Activated gamma-delta T cell treated with anti-CD3 and anti-CD28 coated beads, Interleukin-2, amount 50 U/mL, for 16 hours (primary cell): ENCODE measurements around the gene PPM1K.

Source experiments
- DNase-seq: peaks from one replicate; pipeline ENCODE4 v3.0.0-alpha.2; 2020; ENCODE audit warnings: low read depth

The PPM1K gene

DNA sequence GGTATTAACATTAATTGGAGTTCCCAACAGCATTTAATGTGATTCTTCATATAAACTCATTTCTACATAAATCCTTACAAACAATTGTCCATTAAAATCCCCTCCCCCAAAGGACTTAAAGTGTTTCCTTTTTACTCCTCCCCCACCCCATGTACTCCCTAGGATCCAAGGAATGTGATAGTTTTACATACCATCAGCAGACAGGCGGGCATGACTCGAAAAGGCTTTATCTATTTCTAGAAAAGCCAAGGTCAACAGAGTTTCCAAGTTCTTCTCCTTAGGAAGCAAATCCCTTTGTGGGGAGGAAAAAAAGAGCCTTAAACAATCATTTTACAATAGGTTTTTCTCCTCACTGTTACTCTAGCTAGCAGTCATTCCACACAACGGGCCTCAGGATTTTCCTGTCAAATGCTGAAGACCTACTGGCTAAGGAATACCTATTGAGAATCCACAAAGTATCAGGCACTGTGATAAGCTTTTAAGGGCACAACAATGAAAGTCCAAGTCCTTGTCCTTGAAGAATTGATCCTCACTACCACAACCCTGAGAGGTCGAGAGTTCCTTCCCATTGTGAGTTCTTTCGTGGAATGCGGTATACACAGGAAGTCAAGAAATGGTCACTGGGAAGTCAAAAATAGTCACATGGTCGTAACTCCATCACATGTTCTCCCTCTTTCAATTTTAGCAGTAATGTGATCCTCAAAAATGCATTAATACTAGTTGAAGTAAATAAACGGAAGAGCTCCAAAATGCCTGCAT lies 7.2 kb downstream of the PPM1K start:
- no peak for DNase-seq

DNA sequence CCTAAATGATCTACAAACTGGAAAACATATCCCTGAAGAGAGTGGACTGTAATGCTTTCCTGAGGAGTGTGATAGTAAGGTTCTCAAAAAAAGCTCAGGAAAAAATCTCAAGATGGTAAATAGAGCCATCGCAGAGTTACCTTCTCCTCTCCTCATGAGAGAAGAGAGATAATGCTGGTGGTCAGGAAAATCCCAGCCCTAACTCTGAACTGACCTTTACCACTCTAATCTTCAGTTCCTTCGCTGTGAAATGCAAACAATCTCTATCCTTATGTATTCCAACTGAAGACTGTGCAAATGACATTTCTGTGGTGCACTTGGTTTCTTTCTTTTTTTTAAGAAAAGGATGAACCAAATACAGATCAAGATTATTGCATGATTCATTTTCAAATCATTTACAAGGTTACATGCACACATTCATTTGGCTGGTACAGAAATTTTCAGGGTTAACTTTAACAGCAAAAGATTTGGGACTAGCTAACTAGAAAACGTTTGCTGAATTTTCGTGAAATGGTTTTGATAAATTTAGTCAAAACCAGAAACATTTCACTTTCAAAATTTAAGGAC lies 8.3 kb downstream of the PPM1K start:
- DNase-seq, result no peak

DNA sequence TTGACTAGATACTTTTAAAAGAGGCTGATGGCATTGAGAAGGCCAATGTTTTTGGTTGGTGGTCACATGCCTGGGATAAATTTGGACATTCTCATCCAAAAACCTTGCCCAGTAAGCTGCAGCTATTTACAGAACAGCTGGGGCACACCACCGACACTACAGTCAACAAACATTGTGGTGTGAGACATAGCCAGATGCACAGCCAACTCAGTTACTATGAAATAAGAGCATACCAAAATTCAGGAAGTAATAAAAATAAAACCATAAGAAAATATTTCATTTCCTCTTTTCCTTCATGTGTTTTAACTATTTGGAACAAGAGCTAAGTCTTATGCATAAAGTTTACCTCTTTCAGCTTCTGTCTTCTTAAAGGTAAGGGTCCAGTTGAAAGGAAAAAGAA lies 8.8 kb downstream of the PPM1K start:
- DNase-seq, result no peak

DNA sequence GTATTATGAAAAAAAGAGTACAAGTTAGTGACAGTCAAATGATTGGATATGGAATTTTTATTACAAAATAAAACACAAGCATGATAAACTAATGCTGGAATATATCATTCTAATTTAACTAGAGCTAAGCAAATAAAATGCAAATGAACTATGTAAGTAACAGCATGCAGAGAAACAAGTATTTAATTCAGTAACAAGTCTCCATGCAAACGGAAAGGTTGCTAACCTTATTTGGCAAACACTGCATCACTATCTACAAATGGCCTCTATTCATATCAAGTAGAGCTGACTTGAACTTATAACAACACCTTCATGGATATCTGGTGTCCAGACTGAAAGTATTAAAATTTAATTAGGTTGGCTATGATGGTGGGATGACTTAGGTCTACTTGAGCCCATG lies 15.4 kb downstream of the PPM1K start:
- DNase-seq, result no peak

DNA sequence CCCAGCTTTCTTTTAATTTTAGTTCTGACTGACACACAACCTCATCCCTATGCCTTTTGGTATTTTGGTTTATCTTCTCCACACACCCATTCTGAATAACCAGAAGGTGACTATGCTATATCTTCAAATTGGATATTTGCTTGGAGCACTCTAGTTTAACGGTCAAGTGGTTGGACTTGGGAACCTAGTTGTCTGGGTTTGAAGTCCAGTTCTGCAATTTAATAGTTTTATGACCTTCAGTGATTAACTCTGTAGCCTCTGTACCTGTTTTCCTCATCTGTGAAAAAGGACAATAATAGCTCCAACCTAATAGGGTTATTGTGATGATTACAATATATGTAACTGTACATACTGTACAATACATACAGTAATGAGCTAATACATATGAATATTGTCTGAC lies 20.0 kb downstream of the PPM1K start:
- no peak for DNase-seq

DNA sequence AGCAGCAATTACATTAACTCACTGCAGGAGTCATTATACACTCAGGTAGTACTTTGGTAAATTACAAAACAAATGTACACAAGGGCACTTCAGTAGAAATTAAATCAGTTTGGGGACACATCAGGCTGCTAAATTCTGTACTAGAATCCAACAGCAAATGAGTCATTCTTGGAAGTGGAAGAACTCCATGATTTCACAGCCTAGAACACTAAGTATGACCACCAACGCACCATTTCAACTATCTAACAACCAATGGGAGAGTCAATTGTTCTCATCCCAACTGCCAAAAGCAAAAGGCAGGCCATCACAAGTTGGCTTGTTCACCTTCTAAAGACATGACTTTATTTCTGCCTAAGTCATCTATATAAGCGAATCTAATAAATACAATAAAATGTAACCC lies 26.6 kb downstream of the PPM1K start:
- no peak for DNase-seq

DNA sequence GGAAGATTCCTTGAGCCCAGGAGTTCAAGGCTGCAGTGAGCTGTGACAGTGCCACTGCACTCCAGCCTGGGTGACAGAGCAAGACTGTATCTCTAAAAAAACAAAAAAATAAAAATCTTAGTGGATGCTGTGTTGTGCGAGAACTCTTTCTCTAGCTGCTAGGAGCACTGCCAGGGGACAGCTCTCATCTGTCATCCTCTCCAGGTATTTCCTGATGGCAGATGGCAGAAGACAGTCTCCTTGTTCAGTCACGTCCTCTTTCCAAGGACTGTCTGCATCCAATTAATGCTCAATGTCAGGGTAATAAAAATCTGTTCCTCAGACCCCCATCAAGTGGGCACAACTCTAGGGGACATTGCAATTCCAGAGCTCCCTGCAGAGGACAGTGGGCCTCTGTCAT lies 29.2 kb downstream of the PPM1K start:
- DNase-seq, result no peak

DNA sequence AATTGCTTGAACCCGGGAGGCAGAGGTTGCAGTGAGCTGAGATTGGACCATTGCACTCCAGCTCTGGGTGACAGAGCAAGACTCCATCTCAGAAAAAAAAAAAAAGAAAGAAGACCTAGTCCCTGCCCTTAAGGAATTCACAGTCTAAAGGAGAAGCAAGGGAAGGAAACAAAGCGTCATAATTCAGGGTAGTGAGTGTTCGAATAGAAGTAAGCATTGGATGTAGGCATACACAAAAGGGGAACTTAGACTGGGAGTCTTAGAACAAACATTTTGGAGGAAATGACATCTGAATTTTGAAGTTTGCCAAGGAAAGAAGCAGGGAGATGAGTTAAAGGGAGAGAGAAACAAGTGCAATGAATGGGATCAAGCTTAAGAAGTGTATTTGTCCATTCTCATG lies 32.4 kb downstream of the PPM1K start:
- no peak for DNase-seq

DNA sequence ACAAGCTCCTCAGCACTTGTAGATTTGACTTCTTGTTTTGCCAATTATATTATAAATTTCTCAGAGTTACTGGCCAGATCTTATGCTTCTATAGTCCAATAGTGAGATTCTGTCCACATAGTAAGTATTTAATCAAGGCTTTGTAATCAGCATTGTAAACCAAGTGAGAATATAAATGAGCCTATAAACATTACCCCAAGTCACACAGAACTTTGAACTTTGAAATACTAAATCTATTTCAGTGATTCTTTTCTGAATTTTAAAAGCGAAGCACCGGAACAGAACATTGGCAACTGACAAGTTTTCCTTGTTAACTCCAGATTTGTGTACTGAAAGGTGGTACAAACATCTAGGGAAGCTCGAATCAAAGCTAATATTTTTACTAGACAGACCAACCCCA lies 37.2 kb downstream of the PPM1K start:
- DNase-seq, result no peak

DNA sequence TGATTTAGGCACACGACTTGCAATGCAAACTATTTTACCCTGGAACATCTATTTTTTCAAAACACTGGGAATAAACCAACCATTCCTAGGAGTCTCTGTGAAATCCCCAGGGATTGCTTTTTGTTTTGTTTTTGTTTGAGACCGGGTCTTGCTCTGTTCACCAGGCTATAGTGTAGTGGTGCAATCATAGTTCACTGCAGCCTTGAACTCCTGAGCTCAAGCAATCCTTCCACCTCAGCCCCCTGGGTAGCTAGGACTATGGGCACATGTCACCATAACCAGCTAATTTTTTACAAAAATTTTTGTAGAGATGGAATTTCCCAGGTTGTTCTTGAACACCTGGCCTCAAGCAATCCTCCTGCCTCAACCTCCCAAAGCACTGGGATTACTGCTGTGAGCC lies 37.8 kb downstream of the PPM1K start:
- no peak for DNase-seq

DNA sequence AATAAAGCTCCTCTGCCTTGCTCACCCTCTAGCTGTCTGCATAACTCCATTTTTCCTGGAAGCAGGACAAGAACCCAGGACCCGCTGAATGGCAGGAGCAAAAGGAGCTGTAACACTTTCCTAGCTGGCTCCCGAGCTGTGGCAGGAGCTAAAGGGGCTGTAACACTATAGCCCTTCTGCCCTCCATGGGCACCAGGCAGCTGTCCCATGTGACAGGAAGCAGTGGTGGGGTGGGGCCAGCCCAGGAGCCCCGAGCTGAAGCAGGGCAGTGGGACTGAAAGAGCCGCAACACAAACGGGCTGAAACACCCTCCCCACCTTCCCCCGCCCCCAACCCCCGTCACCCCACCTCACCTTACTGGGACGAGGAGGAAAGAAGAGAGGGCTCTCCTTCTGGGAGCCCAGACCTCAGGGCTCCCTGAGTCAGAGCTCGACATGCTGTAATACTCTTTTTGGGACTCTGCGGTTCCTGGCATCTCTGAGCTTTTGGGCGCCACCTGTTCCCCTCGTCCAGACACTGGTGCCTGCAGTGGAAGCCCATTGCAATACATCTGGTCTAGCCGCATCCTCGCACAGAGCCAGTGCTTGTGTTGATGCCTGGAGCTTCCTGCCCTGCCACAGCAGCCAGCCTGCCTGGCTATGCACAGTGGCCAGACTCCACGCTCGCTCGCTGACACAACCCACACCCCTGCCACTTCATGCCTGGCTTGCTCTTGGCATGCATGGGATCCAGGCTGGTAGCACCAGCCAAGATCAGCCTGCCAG lies 39.4 kb downstream of the PPM1K start:
- peak; percentile 22 for DNase-seq

DNA sequence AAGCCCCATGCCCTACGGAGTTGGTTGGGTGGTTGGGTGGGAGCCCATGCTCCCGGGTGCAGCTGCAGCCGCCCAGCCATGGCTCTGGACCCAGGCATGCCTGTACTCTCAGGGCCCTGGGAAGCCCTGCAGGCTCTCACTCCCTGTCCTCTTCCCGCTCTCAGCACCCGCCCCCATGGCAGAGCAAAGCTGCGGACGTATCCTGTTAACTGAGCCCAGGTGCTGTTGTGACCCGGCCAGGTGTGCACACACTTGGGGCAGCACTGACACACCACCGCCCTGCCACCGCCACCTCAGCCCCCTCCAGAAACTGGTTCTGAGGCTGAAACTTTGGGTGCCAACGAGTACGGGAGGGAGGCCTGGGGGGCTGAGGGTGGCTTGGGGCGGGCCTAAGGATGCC lies 40.3 kb downstream of the PPM1K start:
- DNase-seq, result no peak

DNA sequence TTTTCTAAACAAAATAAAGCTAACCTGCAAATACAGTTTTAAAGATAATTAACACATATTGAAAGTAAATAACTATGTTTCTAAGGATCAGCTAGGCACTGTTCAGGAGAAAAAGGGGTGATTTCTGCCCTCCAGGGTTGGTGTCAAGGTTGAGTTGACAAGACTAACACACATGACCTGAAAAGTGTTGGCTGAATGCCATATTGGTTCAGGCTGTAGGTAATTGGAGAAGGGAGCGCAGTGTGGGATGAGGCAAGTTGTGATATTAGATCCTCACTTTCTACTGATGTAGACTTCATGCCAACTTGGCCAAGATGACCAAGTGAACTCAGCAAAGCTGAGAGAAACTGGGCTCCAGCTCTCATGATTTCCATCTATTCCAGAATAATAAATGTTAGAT lies 42.2 kb downstream of the PPM1K start:
- DNase-seq, result no peak

DNA sequence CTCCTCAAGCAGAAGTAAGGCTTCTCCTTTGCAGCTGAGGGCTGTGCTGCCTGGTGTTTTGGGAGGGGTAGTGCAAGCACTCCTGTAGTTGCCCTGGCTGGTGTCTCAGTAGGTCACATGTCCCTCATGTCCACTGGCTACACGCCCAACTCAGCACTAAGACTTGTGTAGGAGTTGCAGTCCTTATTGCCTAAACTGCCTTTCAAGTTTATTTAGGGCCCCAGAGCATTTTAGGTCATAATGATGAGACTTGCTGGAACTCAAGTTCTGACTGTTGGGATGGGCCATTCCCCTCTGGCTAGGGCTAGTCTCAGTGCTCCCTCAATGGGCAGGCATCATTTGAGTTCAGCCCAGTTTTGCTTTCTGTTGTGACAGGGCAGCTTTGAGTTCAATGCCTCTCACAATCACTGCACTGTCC lies 44.1 kb downstream of the PPM1K start:
- DNase-seq, result no peak

DNA sequence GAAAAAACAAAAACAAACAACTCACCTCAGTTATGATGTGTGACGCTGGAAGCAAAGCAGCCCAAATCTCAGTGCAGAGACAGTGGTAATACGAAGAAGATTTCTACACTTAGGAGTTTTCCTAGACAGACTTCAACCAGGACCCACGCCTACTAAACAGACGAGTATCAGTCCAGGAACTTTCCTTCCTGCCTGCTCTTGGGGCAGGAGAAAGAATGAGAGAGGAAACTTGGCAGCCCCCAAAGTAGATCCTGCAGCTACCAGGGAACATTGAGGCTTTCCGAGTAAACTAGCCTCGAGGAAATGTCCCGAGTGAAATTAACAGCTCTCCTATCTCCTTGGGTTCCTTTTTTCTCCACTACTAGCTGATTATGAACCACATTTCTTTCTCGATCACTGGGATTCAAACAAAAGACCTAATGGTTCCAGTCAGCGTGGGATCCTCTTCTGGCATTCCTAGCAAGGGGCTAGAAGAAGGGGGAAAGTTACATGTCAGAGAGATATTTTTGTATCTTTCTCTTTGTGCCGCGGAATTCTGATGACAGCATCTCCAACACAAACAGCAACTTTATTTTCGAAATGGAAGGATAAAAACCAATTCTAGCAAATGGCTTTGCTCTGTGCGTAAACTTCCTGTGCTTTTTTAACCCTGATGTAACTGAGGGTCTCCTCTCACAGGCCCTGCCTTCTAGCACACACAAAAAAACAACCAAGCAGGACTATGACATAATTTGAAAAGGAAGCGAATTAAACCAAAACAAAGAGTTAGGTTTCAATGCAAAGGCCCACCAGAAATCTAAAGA lies 53.2 kb downstream of the PPM1K start:
- no peak for DNase-seq

DNA sequence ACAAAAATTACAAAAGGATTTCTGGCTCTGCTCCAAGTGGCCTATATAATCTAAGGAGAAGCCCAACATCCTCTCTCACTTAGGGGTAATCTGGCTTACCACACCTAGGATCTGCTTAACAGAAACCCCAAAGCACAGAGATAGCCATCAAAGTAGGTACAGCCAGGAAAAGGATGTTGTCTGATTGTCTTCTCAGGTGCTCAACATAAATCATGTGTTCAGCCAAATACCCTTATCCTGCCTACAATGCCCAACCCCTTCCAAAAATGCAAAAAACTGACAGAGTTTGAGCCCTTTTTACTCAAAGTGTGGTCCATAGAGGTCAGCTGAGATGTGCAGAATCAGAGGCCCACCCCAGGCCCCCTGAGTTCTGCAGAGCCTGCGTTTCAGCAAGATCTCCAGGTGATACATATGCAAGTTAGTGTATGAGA lies 53.9 kb downstream of the PPM1K start:
- DNase-seq, result no peak

DNA sequence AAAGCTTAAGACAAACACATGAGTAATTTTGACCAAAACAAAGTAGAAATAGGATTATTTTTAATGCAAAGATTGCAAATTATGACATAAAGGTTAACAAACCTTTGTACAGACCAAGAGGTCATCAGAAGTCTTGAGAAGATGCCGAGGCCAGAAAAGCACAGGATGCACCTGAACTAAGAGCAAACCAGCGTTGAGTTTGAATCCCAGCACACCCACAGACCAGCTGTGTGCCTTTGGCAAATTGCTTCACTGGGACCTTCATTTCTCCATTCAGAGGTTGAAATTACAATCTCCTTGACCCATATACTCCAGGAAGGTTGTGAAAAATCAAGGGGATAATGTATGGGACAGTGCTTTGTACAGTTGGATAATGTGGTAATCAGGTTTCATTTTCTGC lies 56.6 kb downstream of the PPM1K start:
- DNase-seq, result no peak

DNA sequence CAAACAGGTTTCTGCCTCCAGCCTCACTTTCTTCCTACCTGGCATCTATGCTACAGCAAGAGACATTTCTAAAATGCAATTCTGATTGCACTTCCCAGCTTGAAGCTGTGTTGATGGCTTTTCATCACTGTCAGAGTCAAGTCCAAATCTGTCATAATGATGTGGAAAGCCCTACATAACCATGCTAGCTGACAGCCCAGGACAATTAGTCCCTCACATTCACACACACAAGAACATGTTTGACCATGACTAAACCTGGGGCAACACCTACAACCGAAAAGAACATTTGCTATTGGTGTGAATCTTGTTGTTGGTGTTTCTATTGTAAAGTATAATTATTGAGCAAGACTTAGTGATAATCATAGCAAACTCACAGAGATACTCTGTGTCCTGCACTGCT lies 58.2 kb downstream of the PPM1K start:
- no peak for DNase-seq

DNA sequence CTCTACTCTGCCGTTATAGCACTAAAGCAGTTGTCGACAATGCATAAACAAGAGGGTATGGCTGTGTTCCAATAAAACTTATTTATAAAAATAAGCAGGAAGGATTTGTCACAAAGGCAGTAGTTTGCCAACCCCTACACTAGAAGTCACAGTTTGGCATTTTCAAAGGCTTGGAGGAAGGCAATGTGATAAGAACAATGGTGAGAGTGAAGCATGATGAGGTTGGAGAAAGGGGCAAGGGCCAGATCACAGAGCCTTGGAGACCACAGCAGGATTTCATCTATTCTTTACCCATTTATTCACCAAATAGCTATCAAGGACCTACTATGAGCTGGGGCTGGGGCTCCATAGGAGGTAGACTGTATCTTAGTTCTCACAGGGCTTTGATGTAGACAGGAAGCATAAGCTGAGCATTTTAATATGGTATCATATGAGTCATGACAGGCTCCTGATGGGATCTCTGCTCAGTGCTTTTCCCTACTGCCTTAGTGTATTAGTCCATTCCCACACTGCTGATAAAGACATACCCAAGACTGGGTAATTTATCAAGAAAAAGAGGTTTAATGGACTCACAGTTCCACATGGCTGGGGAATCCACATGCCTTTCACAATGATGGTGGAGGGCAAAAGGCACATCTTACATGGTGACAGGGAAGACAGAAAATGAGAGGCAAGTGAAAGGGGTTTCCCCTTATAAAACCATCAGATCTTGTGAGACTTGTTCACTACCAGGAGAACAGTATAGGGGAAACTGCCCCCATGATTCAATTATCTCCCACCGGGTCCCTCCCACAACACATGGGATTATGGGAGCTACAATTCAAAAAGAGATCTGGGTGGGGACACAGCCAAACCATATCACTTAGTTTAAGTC lies 58.9 kb downstream of the PPM1K start:
- no peak for DNase-seq

DNA sequence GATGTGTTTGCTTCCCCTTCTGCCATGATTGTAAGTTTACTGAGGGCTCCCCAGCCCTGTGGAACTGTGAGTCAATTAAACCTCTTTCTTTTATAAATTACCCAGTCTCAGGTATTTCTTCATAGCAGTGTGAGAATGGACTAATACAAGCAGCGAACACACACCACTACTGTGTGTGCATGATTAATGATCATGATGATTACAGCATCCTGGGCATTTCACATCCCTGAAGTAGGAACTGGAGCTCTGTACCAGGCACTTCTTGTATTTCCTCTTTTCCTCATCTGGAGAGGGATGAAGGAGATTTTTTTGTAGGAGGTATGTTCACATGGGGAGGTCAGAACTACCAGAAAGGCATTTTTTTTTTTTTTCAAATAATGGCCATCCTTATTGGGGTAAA lies 60.8 kb downstream of the PPM1K start:
- no peak for DNase-seq

DNA sequence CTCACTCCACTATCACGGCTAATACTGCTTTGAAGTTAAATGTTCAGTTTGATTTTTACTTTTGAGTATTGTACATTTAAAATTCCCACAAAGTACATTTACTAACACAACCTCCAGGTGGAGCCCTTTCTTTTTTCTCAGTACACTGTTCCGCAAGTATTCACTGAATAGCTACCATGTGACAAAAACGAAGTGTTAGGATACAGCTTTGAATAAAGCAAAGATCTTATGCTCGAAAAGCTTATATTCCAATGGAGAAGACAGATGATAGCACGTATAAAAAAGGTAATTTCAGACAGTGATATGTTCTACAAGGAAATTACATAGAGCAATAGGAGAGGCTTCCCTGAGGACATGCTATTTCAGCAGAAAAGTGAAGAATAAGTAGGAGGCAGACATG lies 65.3 kb downstream of the PPM1K start:
- no peak for DNase-seq

DNA sequence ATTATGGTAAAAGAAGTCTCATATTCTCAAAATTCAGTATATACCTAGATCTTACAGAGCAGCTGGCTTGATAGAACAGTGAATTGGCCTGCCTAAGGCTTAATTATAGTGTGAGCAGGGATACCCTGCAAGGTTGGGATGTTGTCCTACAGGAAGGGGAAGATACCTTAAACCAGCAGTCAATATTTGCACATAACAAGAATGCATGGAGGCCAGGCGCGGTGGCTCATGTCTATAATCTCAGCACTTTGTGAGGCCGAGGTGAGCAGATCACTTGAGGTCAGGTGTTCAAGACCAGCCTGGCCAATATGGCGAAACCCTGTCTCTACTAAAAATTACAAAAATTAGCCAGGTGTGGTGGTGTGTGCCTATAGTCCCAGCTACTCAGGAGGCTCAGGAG lies 67.2 kb downstream of the PPM1K start:
- no peak for DNase-seq
